Fibroblast of pulmonary artery (primary cell): ENCODE results near the gene RBM14.

Source experiments
- DNase-seq: peaks from one replicate; pipeline ENCODE4 v3.0.0-alpha.2; 2010; ENCODE audit warnings: low read depth
- H3K4me3 ChIP-seq: replicated peaks from 2 replicates; pipeline ENCODE4 v1.5.1; 2011; ENCODE audit warnings: low read depth, mild to moderate bottlenecking, control low read depth, low read length, moderate library complexity
- TF ChIP-seq, protein P1 (sequence below): IDR thresholded peaks from 2 replicates; pipeline ENCODE4 v1.5.1; 2011; ENCODE audit warnings: mild to moderate bottlenecking, control low read depth, low read length, inconsistent platforms; ENCODE audit errors: missing control alignments

RBM14 gene

DNA sequence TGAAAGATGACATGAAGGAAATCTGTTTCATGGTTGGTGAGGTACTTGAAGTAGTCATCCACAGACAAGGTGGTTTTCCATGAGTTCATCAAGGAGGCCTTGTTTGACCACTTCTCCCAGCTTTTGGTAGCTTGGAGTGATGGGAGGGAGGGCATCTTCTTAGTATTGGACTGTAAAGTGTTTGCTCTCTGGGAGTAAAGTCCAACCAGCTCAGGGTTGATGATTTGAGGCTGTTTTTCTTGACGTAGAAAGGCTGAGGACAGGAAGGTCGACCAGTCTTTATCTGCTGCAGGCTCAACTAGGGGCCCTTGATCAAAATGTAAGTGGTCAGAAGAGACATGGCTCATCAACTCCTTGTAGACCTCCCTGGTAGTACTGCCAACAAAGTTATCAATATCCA is 25.3 kb upstream of the RBM14 start:
- DNase-seq: no peak
- TF ChIP-seq, protein P1, sequence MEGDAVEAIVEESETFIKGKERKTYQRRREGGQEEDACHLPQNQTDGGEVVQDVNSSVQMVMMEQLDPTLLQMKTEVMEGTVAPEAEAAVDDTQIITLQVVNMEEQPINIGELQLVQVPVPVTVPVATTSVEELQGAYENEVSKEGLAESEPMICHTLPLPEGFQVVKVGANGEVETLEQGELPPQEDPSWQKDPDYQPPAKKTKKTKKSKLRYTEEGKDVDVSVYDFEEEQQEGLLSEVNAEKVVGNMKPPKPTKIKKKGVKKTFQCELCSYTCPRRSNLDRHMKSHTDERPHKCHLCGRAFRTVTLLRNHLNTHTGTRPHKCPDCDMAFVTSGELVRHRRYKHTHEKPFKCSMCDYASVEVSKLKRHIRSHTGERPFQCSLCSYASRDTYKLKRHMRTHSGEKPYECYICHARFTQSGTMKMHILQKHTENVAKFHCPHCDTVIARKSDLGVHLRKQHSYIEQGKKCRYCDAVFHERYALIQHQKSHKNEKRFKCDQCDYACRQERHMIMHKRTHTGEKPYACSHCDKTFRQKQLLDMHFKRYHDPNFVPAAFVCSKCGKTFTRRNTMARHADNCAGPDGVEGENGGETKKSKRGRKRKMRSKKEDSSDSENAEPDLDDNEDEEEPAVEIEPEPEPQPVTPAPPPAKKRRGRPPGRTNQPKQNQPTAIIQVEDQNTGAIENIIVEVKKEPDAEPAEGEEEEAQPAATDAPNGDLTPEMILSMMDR: no peak

GRCh38 chr11:66592457-66593302 is 23.8 kb upstream of the RBM14 start, which contains the start of the genes CCDC87 and CCS:
TSS of gene CCDC87 (minus strand) at chr11:66593063. CDS start at chr11:66593015, 48 bp downstream.
TSS of gene CCS (plus strand) at chr11:66593185. CDS start at chr11:66593262, 77 bp downstream.
- peak; percentile 96 for DNase-seq
- TF ChIP-seq, protein P1: peak; percentile 56
- H3K4me3 ChIP-seq: peak within 1 kb of the TSS; percentile 84

More for the DNA sequence above, 25.3 kb upstream of the RBM14 start:
- H3K4me3 ChIP-seq: no peak overlapping the region

DNA sequence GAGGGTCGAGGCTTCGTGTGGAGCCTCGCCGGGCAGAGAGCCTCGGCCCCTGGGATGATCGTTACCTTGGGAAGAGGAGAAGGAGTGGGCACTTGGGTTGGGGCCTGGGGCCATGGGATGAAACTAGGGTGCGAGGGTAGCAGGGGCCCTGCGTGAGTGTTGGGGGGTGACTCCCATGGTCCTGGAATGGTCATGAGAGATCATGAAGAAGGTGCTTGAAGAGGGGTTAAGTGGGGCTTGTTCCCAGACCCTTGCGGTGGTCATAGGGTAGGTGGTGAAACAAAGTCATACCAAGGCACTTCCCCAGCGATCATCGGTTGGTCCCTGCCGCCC is 23.2 kb upstream of the RBM14 start:
- H3K4me3 ChIP-seq: peak overlapping the region; percentile 84
- TF ChIP-seq, protein P1: no peak
- no peak for DNase-seq

DNA sequence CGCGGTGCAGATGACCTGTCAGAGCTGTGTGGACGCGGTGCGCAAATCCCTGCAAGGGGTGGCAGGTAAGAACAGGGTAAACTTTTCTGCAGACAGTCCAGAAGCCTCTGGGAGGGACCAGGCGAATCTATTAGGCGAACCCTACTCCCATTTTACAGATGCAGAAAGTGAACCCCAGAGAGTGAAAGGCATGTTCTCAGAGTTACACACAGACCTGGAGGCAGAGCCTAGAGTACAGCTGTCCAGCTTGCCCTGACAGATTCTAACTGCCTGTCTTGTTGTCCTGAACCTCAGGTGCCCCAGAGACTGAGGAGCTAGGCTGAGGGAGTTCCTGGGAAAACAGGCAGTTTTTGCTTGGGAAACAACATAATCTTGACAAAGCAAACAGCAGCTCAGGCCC is 22.8 kb upstream of the RBM14 start:
- TF ChIP-seq, protein P1: no peak
- DNase-seq: no peak

GRCh38 chr11:66595245-66595904 is 21.1 kb upstream of the RBM14 start:
- H3K4me3 ChIP-seq: peak overlapping the region; percentile 13
- TF ChIP-seq, protein P1: no peak
- DNase-seq: peak; percentile 94

More for the DNA sequence above, 22.8 kb upstream of the RBM14 start:
- H3K4me3 ChIP-seq: peak overlapping the region; percentile 84

DNA sequence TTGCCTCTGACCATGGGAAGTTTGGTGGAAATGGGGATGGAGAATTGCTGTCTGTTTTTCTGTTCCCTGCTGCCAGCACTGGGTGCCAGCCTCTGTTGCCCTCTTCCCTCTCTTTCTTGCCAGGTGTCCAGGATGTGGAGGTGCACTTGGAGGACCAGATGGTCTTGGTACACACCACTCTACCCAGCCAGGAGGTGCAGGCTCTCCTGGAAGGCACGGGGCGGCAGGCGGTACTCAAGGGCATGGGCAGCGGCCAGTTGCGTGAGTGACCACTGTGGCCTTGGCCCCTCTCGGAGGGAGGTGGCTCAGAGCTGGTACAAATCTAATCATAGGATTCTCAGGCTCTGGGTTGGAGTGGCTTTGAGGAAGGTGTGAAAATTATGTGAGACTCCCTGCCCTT is 17.4 kb upstream of the RBM14 start:
- TF ChIP-seq, protein P1: no peak
- no peak overlapping the region for H3K4me3 ChIP-seq
- no peak for DNase-seq

DNA sequence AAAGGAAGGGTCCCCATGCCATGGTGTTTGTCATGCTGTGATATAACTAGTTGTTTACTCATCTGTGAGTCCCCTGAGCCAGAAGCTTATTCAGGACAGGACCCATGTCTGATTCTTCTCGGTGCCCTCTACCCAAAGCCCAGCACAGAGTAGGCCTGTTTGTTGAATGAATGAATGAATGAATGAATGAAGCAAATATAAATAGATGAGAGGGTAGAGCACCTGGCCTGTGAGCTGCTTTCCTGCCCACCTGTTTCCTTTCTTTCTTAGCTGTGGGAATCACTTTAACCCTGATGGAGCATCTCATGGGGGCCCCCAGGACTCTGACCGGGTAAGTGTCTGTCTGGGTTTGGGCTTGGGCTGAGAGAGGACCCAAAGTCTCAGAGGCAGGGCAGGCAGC is 16.2 kb upstream of the RBM14 start:
- no peak overlapping the region for H3K4me3 ChIP-seq
- TF ChIP-seq, protein P1: no peak
- no peak for DNase-seq
